ENCODE measurements around the gene MEF2D.
A peak's percentile ranks its signal among the peaks of the same experiment; 100 is the strongest.

The MEF2D gene

GRCh38 chr1:156513185-156513584, 12.6 kb upstream of the MEF2D start:
- TF ChIP-seq GATA1 (IDR thresholded peaks at IDR 0.05; ENCODE audit: low read depth, low read length) (no peak), POLR2A (IDR thresholded peaks at IDR 0.05; ENCODE audit: low read length) (no peak)
- DNase-seq, result no peak

DNA sequence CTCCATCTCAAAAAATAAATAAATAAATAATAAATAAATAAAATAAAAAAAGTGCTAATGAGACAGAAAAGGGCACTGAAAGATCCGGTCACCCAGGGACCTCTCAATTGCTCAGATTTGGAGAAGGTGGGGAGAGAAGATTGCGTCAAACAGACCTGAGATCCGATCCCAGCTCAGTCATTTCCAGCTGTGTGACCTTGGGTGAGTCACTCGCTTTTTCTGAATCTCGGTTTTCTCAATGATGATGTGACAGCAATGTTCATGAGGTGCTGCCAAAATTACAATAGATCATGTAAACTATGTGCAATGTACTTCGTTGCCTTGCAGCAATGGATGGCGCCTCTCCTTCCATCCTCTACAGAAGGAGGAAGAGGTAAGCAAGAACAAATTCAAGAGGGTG, 11.1 kb upstream of the MEF2D start:
- no peak for DNase-seq
- TF ChIP-seq POLR2A (IDR thresholded peaks at IDR 0.05; ENCODE audit: low read length) (no peak), GATA1 (IDR thresholded peaks at IDR 0.05; ENCODE audit: low read depth, low read length) (no peak)

- no peak for DNase-seq
- TF ChIP-seq POLR2A (IDR thresholded peaks at IDR 0.05; ENCODE audit: low read length) (no peak), GATA1 (IDR thresholded peaks at IDR 0.05; ENCODE audit: low read depth, low read length) (no peak)
These were observed 10.1 kb upstream of the MEF2D start for GRCh38 chr1:156510709-156511108.

- TF ChIP-seq POLR2A (IDR thresholded peaks at IDR 0.05; ENCODE audit: low read length), result no peak
- no peak for TF ChIP-seq GATA1 (IDR thresholded peaks at IDR 0.05; ENCODE audit: low read depth, low read length)
- no peak for DNase-seq
These were observed 9.0 kb upstream of the MEF2D start for GRCh38 chr1:156509424-156510034.

- TF ChIP-seq GATA1 (IDR thresholded peaks at IDR 0.05; ENCODE audit: low read depth, low read length) (no peak), POLR2A (IDR thresholded peaks at IDR 0.05; ENCODE audit: low read length) (peak; percentile 21)
- no peak for DNase-seq
These were observed 8.3 kb upstream of the MEF2D start for GRCh38 chr1:156508955-156509234.

GRCh38 chr1:156508205-156508954, 7.8 kb upstream of the MEF2D start:
- no peak for TF ChIP-seq GATA1 (IDR thresholded peaks at IDR 0.05; ENCODE audit: low read depth, low read length)
- TF ChIP-seq POLR2A (IDR thresholded peaks at IDR 0.05; ENCODE audit: low read length), result no peak
- DNase-seq, result no peak

DNA sequence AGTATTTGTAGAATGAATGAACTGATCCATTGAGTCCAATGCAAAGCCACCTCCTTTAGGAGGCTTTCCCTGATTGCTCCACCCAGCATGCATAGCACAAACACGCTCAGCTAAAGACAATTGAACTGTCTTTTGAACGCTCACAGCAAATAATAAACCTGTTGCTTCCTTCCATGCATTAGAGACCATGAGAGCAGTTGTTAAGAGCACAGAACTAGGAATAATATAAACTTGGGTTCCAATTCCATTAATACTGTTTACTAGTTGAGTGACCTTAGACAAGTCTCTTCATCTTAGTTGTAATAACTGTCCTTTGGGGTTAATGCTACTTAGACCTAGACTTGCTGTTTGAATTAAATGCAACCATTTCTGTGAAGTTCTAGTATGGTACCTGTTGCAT, 5.9 kb upstream of the MEF2D start:
- DNase-seq, result no peak
- TF ChIP-seq POLR2A (IDR thresholded peaks at IDR 0.05; ENCODE audit: low read length) (no peak), GATA1 (IDR thresholded peaks at IDR 0.05; ENCODE audit: low read depth, low read length) (no peak)

- DNase-seq, result peak in 1 of 2 experiments; percentile 23
- no peak for TF ChIP-seq GATA1 (IDR thresholded peaks at IDR 0.05; ENCODE audit: low read depth, low read length)
- no peak for TF ChIP-seq POLR2A (IDR thresholded peaks at IDR 0.05; ENCODE audit: low read length)
These were observed 5.2 kb upstream of the MEF2D start for GRCh38 chr1:156505679-156506298.

- TF ChIP-seq GATA1 (IDR thresholded peaks at IDR 0.05; ENCODE audit: low read depth, low read length) (no peak), POLR2A (IDR thresholded peaks at IDR 0.05; ENCODE audit: low read length) (peak; percentile 44)
- DNase-seq, result peak; percentile 98
These were observed 4.5 kb upstream of the MEF2D start for GRCh38 chr1:156504821-156505678.

GRCh38 chr1:156504438-156504813, 3.9 kb upstream of the MEF2D start:
- TF ChIP-seq GATA1 (IDR thresholded peaks at IDR 0.05; ENCODE audit: low read depth, low read length), result no peak
- no peak for TF ChIP-seq POLR2A (IDR thresholded peaks at IDR 0.05; ENCODE audit: low read length)
- peak; percentile 43 to 50 for DNase-seq

GRCh38 chr1:156503698-156504437, 3.3 kb upstream of the MEF2D start:
- DNase-seq, result peak in 1 of 2 experiments; percentile 34
- TF ChIP-seq GATA1 (IDR thresholded peaks at IDR 0.05; ENCODE audit: low read depth, low read length) (no peak), POLR2A (IDR thresholded peaks at IDR 0.05; ENCODE audit: low read length) (no peak)

DNA sequence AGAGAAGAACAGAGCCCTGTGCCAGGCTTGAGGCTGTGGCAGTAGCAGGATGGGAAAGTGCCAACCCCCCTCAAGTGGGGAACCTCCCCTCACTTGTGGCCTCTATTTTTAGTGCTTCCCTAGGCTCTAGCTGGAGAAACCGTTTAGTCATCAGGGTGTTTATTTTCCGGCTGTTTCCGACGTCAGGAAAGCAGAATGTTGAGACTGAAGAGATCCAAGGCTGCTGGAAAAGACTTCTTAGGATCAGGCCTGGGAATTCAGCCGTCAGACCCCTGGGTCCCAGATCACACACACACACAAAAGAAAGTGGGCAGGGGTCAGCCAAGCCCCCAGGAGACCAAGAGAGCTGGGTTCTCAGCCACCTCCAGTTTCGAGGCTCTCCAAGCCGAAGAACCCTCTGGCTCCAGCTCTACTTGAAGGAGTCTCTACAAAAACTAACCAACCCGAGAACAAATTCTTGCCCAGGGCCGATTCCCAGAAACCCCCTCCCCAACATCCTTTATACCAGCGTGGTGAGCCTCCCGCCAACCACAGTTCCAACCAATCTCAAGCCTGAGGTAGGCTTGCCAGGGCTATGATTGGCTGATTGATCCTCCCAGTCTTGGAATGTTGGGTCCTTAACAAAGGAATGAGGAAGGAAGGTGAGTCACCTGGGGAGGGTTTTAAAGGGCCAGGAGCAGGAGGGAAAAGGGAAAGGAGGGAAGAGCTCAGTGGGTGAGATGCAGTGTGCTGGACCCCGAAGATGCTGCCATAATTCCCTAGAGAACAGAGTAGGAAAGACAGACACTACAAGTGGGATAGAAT, 2.5 kb upstream of the MEF2D start:
- TF ChIP-seq POLR2A (IDR thresholded peaks at IDR 0.05; ENCODE audit: low read length) (peak; percentile 44), GATA1 (IDR thresholded peaks at IDR 0.05; ENCODE audit: low read depth, low read length) (no peak)
- peak in 1 of 2 experiments; percentile 45 for DNase-seq
